Parathyroid adenoma (tissue), 2 donors: Measurements from ENCODE around the gene HCK.

ENCODE experiments used
- H2AFZ ChIP-seq: fragments of 300-600 bp; sonication (generic); one replicate; pipeline ENCODE4 v1.7.0; 2017; ENCODE audit warnings: antibody characterized with exemption, mild to moderate bottlenecking
- H3K27ac ChIP-seq: fragments of 300-600 bp; sonication (generic); one replicate; pipeline ENCODE4 v1.7.0; 2017
- H3K27me3 ChIP-seq: fragments of 300-600 bp; sonication (generic); one replicate; pipeline ENCODE4 v1.7.0; 2017; ENCODE audit warnings: low read length; ENCODE audit not compliant: control insufficient read depth, insufficient read depth
- H3K36me3 ChIP-seq: fragments of 300-600 bp; sonication (generic); one replicate; pipeline ENCODE4 v1.7.0; 2017; ENCODE audit warnings: low read length; ENCODE audit not compliant: control insufficient read depth, insufficient read depth
- H3K4me1 ChIP-seq: fragments of 300-600 bp; sonication (generic); one replicate; pipeline ENCODE4 v1.7.0; 2017; ENCODE audit warnings: control low read depth
- H3K4me2 ChIP-seq: fragments of 300-600 bp; sonication (generic); one replicate; pipeline ENCODE4 v1.7.0; 2017; ENCODE audit warnings: low read length
- H3K4me3 ChIP-seq: fragments of 300-600 bp; sonication (generic); one replicate; pipeline ENCODE4 v1.7.0; 2017; ENCODE audit warnings: low read depth, low read length
- H3K79me2 ChIP-seq: fragments of 300-600 bp; sonication (generic); one replicate; pipeline ENCODE4 v1.7.0; 2017; ENCODE audit warnings: control low read depth
- H3K9ac ChIP-seq: fragments of 300-600 bp; sonication (generic); one replicate; pipeline ENCODE4 v1.7.0; 2017; ENCODE audit warnings: mild to moderate bottlenecking
- H3K9me3 ChIP-seq: fragments of 300-600 bp; sonication (generic); one replicate; pipeline ENCODE4 v1.7.0; 2017; ENCODE audit warnings: low read length; ENCODE audit not compliant: control insufficient read depth
- CTCF ChIP-seq: fragments of 300-600 bp; sonication (generic); IDR thresholded peaks from one replicate; pipeline ENCODE4 v1.7.0; 2017; ENCODE audit warnings: antibody characterized with exemption, mild to moderate bottlenecking
- donor health status: primary hyperparathyroidism.

Gene HCK

GRCh38 chr20:32071395-32072167, 19.5 kb downstream of the HCK start:
- H3K4me1 ChIP-seq = peaks cover 3% of the 10 kb centered on the region
- no peak overlapping the region for H3K4me3 ChIP-seq
- no peak overlapping the region for H3K9ac ChIP-seq
- no peaks in the 10 kb centered on the region for H3K27me3 ChIP-seq
- H3K36me3 ChIP-seq = no peaks in the 10 kb centered on the region
- H3K9me3 ChIP-seq = no peaks in the 10 kb centered on the region
- no peaks in the 10 kb centered on the region for H3K79me2 ChIP-seq
- TF ChIP-seq CTCF = no peak
- H3K27ac ChIP-seq = no peak overlapping the region
- H2AFZ ChIP-seq = no peak overlapping the region
- H3K4me2 ChIP-seq = no peak overlapping the region

- TF ChIP-seq CTCF = no peak
- Histone ChIP-seq H3K79me2 (no peaks in the 10 kb centered on the region), H3K36me3 (no peaks in the 10 kb centered on the region), H2AFZ (no peak overlapping the region), H3K27ac (no peak overlapping the region), H3K4me2 (no peak overlapping the region), H3K27me3 (no peaks in the 10 kb centered on the region), H3K9ac (no peak overlapping the region), H3K4me3 (no peak overlapping the region), H3K4me1 (peaks cover under 1% of the 10 kb centered on the region), H3K9me3 (no peaks in the 10 kb centered on the region)
These were observed 20.2 kb downstream of the HCK start for GRCh38 chr20:32072168-32072750.

GRCh38 chr20:32075534-32075933, 23.5 kb downstream of the HCK start:
- Histone ChIP-seq H3K4me2 (no peak overlapping the region), H3K9me3 (no peaks in the 10 kb centered on the region)

GRCh38 chr20:32077190-32077589, 25.1 kb downstream of the HCK start:
- H3K79me2 ChIP-seq = no peaks in the 10 kb centered on the region
- H3K4me1 ChIP-seq = no peaks in the 10 kb centered on the region
- TF ChIP-seq CTCF = no peak
- H3K27me3 ChIP-seq = no peaks in the 10 kb centered on the region
- no peak overlapping the region for H3K27ac ChIP-seq
- no peaks in the 10 kb centered on the region for H3K9me3 ChIP-seq
- H3K4me2 ChIP-seq = no peak overlapping the region
- H3K9ac ChIP-seq = no peak overlapping the region
- no peaks in the 10 kb centered on the region for H3K36me3 ChIP-seq
- no peak overlapping the region for H3K4me3 ChIP-seq
- H2AFZ ChIP-seq = no peak overlapping the region

More at GRCh38 chr20:32075534-32075933, 23.5 kb downstream of the HCK start:
- Histone ChIP-seq H3K36me3 (no peaks in the 10 kb centered on the region), H3K27me3 (no peaks in the 10 kb centered on the region), H3K4me1 (no peaks in the 10 kb centered on the region), H3K79me2 (no peaks in the 10 kb centered on the region), H3K27ac (no peak overlapping the region), H2AFZ (no peak overlapping the region), H3K9ac (no peak overlapping the region), H3K4me3 (no peak overlapping the region)
- TF ChIP-seq CTCF = no peak
